ENCODE data around the gene SNX15. TPM values are rescaled to one million over a fixed set of nuclear protein-coding genes. Genes with fewer than 3 reads are reported as not detected.

The SNX15 gene
- total RNA-seq, 1 donor from 2014 or later: 39.4 TPM

DNA sequence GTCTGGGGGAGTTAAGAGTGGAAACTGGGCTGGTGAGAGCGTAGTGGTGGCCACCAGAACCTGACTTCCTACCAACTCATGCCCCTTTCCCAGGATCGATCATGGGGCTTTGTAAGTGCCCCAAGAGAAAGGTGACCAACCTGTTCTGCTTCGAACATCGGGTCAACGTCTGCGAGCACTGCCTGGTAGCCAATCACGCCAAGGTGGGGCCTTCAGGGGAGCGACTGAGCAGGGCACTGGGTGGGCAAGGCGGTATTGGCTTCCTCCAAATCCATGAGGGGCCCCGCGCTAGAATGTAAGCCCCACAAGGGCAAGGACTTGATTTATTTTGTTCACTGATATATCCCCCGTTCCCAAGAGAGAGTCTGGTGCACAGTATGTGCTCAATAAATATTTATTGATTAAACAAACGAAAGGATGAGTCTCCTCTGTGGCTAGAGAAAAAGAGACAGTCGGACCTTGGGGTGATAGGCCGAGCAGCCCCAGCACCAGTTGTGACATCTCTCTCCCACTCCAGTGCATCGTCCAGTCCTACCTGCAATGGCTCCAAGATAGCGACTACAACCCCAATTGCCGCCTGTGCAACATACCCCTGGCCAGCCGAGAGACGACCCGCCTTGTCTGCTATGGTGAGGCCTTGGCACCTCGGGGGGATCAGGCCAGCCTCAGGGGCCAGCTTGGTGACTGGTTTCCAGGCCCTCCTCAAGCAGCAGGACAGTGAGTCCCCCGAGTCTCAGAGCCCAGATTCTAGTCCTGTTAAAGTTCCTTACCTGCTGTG is 57.5 kb downstream of the SNX15 start:
- no peak for DNase-seq (ENCODE audit: low spot score)

DNA sequence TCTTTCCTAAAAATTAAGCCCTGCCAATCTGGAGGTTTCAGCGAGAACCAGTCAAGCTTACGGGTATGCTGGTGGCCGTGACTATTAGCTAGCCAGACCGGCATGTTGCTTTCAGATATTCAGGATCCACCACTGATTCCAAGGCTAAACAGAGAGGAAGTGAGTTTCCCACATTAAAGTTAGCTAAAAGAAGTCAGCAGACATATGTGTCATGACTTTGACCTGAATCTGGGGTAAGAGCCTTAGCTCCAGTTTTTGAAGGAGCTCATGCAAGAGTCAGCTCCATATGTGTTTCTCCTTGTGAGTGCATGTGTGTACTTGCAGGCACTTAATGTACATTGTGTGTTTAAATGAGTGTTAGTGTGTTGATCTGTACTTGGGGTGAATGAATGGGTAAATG is 58.2 kb downstream of the SNX15 start:
- DNase-seq (ENCODE audit: low spot score): no peak

DNA sequence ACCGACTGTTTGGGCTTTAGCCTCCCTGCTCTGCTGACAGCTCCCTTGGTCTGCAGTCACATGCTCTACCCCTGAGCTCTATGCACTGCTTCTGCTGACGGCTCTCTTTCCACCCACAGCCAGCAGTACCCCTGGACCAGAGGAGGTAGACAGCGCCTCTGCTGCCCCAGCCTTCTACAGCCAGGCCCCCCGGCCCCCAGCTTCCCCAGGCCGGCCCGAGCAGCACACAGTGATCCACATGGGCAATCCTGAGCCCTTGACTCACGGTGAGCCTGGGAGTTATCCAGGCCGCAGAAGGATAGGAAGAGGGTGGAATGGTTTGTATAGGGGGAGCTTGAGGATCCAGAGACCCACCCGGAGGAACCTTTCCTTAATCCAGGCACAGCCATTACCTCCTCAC is 59.6 kb downstream of the SNX15 start:
- DNase-seq (ENCODE audit: low spot score): no peak

DNA sequence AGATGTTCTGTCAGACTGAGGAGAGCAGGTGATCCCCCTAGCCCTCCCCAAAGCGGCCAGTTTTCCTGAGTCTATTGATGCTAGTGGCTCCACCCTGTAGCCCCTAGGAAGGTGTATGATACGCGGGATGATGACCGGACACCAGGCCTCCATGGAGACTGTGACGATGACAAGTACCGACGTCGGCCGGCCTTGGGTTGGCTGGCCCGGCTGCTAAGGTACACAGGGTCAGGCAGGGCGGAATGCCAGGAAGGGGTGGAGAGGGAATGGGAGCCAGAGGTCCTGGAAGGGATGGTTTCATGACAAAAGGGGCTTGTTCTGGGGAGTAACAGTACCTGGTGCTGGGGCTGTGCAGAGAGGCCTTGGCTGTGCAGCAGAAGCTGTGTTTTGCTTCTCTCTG is 60.0 kb downstream of the SNX15 start:
- no peak for DNase-seq (ENCODE audit: low spot score)

DNA sequence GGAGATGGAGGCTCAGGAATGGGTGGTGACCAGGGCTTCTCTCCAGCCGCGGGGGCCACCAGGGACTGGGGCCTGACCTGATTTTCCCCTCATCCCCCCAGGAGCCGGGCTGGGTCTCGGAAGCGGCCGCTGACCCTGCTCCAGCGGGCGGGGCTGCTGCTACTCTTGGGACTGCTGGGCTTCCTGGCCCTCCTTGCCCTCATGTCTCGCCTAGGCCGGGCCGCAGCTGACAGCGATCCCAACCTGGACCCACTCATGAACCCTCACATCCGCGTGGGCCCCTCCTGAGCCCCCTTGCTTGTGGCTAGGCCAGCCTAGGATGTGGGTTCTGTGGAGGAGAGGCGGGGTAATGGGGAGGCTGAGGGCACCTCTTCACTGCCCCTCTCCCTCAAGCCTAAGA is 60.6 kb downstream of the SNX15 start:
- DNase-seq (ENCODE audit: low spot score): no peak

DNA sequence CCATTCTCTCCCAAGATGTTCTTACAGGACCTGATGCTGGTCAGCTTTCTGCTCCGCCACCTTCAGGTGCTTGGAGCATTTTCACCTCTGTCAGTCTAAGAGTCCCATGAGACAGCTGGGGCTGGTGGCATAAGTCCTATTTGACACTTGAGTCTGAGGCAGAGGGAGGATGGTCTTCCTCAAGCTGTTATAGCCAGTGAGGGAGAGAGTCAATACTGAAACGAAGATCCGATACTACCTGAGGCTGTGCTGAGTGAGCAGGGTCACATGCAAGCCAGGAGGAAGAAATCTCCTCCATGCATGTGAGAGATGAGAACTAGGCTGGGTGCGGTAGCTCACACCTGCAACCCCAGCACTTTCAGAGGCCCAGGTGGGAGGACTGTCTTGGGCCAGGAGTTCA is 62.4 kb downstream of the SNX15 start:
- no peak for DNase-seq (ENCODE audit: low spot score)

Other genes with a start within 250 kb of the SNX15 start
- gene SF1, start 248.9 kb upstream of the SNX15 start, total RNA-seq: 263 TPM
- 23.1 TPM for gene MAP4K2, start 224.2 kb upstream of the SNX15 start, total RNA-seq
- 34.8 TPM for gene MEN1, start 216.9 kb upstream of the SNX15 start, total RNA-seq
- 37.1 TPM for gene CDC42BPG, start 182.8 kb upstream of the SNX15 start, total RNA-seq
- gene EHD1, start 148.8 kb upstream of the SNX15 start, total RNA-seq: 85.6 TPM
- gene ATG2A, start 110.2 kb upstream of the SNX15 start, total RNA-seq: 39.3 TPM
- gene PPP2R5B, start 102.8 kb upstream of the SNX15 start, total RNA-seq: 44.1 TPM
- gene GPHA2, start 91.5 kb upstream of the SNX15 start, total RNA-seq: 1.3 TPM
- gene MAJIN, start 55.3 kb upstream of the SNX15 start, total RNA-seq: not detected
- gene BATF2, start 30.5 kb upstream of the SNX15 start, total RNA-seq: 5.5 TPM
- gene ARL2, start 13.3 kb upstream of the SNX15 start, total RNA-seq: 103 TPM
- gene SAC3D1, start 13.8 kb downstream of the SNX15 start, total RNA-seq: 9.9 TPM
- 10.4 TPM for gene NAALADL1, start 31.1 kb downstream of the SNX15 start, total RNA-seq
- gene CDCA5, start 56.6 kb downstream of the SNX15 start, total RNA-seq: 2.1 TPM
- gene ZFPL1, start 56.8 kb downstream of the SNX15 start, total RNA-seq: 44.4 TPM
- gene VPS51, start 68.8 kb downstream of the SNX15 start, total RNA-seq: 116 TPM
- 184 TPM for gene TM7SF2, start 84.4 kb downstream of the SNX15 start, total RNA-seq
- gene ZNHIT2, start 90.3 kb downstream of the SNX15 start, total RNA-seq: 15.1 TPM
- 835 TPM for gene FAU, start 94.7 kb downstream of the SNX15 start, total RNA-seq
- 46.5 TPM for gene MRPL49, start 94.9 kb downstream of the SNX15 start, total RNA-seq
- gene SYVN1, start 107.1 kb downstream of the SNX15 start, total RNA-seq: 84.4 TPM
- not detected for gene SPDYC, start 142.8 kb downstream of the SNX15 start, total RNA-seq
- gene CAPN1, start 154.5 kb downstream of the SNX15 start, total RNA-seq: 287 TPM
- 8.7 TPM for gene POLA2, start 234.5 kb downstream of the SNX15 start, total RNA-seq